Posterior cingulate gyrus (tissue), 11 donors: ENCODE results near the gene PSEN2.
"Not testable (repeated sequence)": the region's sequence is repeated elsewhere in the genome, so short reads cannot be mapped to it uniquely, and the experiment has no call there.

Experiments used
- DNase-seq, 10 donors: peaks; one replicate each; pipeline versions ENCODE4 v3.0.0 to v3.0.0-alpha.2; 2020 to 2021; ENCODE audit warnings: mixed read lengths in 3 of 10
- intact Hi-C: fragments of 100-400 bp; cut with DNase I; formaldehyde crosslinking; loops from one replicate; pipeline ENCODE4 v1.15.1; 2023

PSEN2 gene

DNA sequence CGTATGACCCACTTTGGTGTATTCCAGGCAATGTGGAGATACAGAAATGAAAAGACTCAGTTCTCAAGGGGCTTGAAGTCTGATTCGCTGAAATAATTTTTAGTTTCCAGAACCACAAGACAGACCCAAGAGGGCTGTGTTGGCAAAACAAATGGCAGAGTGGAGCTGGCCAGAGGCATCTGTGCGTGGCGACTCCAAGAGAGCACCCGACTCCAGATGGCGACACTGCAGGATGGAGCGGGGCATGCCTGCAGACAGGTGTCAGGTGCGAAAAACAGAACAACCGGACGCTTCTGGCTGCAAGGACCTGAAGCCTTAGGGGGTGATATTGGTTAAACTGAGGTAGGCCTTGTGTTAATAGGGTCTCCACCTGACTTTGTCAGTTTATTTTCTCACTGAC lies 38.0 kb downstream of the PSEN2 start:
- no peak for DNase-seq
- intact Hi-C loops, result no loop called here

DNA sequence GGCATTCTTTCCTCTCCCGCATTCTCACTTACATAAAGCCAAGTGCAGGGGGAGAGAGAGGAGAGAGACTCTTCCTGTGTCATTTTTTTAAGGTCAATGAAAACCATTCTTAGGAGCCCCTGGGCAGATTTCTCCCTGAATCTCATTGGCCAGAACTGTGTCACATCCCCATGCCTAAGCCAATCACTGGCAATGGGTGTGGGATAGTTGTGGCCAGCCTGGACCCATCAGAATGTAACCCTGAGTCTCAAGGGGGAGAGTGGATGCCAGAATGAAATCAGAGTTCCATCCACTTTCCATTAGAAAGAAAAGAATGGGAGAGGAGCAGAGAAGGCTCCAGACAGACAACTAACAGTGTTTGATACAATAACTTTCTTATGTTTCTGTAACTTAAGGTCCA lies 38.5 kb downstream of the PSEN2 start:
- intact Hi-C loops, result no loop called here

DNA sequence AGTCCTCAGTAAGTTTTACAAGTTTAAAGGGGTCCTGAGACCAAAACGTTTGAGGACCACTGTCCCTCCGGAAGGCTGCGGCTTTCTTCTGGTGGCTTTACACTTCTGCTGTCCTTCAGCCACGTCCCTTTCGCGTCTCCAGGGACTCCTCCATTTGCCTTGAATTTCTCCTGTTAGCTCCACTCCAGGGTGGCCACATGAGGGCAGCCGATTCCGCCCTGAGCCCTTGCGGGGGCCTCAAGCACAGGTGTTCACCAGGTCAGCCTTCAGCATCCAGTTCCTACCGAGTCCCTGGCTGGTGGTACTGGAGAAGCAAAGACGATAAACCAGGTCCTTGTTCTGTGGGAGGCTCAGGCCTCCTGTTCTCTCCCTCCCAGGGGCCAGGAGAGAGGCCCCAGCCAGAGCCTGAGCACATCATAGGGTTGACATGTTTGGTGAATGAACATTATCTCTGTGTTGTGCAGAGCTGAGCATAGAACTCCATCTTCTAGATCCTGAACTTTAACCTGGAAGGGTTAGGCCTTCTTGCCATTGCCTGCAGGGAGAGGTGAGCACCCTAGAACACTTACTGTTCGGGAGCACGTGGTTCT lies 42.3 kb downstream of the PSEN2 start:
- intact Hi-C loops, result loop anchor here (5.0 kb wide), 1 partner anchor 525 kb away; no protein-coding TSS in a partner anchor

More for the DNA sequence above, 38.5 kb downstream of the PSEN2 start:
- no peak for DNase-seq

DNA sequence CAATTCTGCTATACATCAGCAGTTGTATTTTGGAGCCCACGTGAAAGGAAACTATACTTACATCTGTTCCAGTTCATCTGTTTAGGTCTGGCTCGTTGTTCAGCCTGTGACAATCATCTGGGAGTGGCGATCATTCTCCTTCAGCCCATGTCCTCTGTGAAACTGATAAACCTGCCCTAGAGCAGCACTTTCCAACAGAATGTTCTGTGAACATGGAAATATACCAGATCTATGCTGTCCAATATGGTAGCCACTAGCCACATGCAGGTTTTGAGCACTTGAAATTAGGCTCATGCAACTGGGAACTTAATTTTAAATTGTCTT lies 45.2 kb downstream of the PSEN2 start:
- intact Hi-C loops, result no loop called here
- no peak for DNase-seq

More for the DNA sequence above, 42.3 kb downstream of the PSEN2 start:
- peak in 8 of 10 donors; percentile 43 to 93 (median 60) for DNase-seq

DNA sequence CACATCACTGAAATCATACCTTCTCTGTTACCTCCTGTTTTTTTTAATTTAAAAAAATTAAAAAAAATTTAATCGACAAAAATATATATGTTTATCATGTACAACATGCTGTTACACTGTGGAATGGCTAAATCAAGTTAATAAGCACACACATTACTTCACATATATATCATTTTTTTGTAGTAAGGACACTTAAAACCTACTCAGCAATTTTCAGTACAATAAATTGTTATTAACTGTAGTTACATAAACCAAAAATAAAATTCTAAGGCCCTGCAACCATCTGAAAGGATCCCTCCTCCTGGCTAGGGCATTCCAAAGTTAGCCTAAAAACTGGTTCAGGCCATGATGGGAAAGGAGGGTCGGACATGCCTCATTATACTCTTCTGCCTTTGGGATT lies 46.1 kb downstream of the PSEN2 start:
- intact Hi-C loops, result no loop called here
- no peak for DNase-seq

DNA sequence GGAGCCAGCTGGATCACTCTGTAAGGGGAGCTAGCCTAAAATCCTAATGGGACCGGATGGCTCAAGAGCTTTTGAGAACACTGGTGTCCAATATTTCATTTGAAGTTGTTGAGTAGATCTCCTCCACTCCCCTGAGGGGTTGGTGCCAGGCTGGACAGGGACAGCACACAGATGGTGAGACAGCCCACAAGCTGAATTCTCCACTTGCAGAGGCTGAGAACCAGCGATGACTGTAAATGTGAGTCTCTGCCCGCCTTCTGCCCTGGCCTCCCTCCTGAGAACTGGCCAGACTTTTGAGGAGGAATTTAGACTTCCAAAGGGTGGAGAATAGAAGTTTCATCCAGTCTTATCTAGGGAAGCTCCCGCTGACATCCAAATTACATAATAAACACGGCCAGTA lies 49.2 kb downstream of the PSEN2 start:
- intact Hi-C loops, result no loop called here
- no peak for DNase-seq

DNA sequence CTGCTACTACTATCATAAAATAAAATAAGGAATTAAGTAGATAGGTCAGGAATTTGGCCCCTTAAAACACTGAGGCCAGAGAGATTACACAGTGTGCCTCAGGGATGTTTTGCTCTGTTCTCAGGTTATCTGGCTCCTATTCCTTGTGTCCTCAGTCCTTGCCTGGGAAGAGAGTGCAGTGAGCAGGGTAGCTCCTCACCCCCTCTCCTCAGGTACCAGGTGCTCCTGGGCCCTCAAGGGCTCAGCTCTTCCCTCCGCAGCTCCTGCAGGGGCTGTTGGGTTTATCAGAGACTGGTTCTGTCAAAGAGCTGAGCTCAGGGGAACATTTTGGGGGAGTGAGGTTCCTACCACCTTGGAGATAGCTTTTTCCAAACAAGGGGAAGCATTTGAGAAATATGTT lies 49.6 kb downstream of the PSEN2 start:
- no peak for DNase-seq
- intact Hi-C loops, result no loop called here

DNA sequence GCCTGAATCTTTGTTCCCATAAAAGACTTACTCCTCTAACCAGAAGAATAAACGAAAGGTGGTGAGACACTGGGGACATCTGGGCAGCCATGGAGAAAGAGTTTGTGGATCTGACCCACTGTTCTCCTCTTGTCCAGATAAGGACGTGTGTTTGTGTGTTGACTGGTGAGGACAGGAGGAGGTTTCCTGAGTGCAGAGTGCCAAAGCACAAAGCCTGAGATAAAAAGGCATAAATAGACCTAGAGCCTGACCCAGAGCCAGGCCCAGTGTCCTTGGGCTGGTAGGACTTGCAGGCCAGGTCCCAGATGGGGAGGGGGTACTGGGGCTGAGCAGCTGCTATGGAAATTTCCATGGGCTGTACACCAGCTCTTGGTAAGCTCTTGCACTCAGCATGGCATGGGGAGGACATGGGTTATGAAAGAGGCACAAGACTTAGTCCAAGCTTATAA lies 50.1 kb downstream of the PSEN2 start:
- DNase-seq, result no peak
- intact Hi-C loops, result no loop called here

DNA sequence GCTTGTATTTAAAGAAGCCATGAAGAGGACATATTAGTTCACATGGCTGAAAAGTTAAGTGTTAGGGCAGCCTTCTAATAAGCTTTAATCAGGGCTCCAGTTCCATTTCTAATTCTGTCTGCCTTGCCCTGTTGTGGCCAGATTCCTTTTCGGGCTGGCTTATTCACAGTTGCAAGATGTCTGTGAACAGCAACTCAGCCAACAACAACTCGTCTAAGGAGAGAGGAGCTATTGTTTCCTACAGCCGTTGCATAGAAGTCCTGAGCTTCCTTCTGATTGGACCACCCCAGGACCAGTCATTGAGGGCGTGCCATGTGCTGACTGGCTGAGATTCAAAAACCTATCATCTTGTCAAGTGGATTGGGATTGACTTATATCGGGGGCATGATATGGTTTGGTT lies 51.1 kb downstream of the PSEN2 start:
- intact Hi-C loops, result no loop called here
- DNase-seq, result no peak

DNA sequence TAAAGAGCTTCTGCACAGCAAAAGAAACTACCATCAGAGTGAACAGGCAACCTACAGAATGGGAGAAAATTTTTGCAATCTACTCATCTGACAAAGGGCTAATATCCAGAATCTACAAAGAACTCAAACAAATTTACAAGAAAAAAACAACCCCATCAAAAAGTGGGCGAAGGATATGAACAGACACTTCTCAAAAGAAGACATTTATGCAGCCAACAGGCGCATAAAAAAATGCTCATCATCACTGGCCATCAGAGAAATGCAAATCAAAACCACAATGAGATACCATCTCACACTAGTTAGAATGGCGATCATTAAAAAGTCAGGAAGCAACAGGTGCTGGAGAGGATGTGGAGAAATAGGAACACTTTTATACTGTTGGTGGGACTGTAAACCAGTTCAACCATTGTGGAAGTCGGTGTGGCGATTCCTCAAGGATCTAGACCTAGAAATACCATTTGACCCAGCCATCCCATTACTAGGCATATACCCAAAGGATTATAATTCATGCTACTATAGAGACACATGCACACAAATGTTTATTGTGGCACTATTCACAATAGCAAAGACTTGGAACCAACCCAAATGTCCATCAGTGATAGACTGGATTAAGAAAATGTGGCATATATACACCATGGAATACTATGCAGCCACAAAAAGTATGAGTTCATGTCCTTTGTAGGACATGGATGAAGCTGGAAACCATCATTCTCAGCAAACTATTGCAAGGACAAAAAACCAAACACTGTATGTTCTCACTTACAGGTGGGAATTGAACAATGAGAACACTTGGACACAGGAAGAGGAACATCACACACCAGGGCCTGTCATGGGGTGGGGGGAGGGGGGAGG lies 59.1 kb downstream of the PSEN2 start:
- intact Hi-C loops, DNase-seq: not testable (repeated sequence)

DNA sequence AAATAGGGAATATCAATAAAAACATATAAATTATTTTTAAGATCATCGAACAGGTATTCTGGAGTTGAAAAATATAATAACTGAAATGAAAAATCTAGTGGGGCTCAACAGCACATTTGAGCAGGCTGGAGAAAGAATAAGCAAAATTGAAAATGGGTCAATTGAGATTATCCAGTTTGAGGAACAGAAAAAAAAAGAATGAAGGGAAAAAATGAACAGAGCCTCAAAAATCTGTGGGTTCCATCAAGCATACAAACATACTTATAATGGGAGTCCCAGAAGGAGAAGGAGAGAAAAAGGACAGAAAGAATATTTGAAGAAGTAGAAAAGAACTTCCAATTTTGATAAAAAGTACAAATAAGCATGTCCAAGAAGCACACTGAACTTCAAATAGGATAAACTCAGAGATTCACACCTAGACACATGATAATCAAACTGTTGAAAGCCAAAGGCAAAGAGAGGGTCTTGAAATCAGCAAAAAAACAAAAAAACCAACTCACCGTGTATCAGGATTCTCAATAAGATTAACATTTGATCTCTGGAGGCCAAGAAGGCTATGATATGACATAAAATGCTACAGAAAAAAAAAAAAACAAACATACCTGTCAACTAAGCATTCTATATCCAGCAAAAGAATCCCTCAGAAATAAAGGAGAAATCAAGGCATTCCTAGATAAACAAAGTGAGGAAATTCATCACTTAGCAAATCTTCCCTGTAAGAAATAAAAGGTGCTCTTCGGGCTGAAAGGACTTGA lies 64.2 kb downstream of the PSEN2 start:
- no peak for DNase-seq
- intact Hi-C loops, result loop anchor here (5.0 kb wide), 1 partner anchor 383 kb away; the partner anchor contains the start of gene CDC42BPA

DNA sequence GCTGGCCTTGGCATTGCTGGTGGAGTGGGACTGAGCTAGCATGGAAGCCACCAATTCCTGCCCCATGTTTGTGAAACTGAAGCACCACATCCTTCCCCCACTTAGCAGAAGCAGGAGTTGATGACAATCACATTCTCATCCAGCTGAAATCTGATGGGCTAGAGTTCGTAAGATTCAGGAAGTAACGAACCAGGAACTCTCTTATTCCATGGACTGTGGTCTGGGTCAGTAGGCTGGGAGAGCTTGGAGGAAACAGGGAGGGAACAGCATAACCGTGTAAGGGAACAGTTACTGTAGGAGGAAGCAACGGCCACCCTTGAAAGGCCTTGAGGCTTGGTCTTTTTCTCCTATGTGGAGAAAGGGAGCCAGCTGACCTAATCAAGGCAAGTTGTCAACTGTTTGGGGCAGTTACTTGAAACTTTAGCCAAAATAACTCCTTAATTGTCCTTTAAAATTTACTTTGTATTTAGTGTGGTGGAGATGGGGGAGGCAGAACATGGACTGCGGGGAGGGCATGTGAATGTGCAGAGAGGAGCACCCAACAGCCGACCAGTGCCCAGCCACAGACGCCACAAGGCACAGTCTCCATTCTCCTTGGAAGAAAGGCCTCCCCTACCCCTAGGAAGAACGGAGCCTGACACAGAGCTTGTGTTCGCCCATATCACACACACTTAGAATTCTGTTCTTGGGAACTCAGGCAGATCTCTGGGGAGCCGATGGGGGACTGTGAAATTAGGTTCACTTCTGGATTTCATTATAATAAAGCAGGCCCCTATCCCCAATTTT lies 67.7 kb downstream of the PSEN2 start:
- intact Hi-C loops, result loop anchor here (5.0 kb wide), 1 partner anchor 379 kb away; the partner anchor contains the start of gene CDC42BPA
- no peak for DNase-seq

DNA sequence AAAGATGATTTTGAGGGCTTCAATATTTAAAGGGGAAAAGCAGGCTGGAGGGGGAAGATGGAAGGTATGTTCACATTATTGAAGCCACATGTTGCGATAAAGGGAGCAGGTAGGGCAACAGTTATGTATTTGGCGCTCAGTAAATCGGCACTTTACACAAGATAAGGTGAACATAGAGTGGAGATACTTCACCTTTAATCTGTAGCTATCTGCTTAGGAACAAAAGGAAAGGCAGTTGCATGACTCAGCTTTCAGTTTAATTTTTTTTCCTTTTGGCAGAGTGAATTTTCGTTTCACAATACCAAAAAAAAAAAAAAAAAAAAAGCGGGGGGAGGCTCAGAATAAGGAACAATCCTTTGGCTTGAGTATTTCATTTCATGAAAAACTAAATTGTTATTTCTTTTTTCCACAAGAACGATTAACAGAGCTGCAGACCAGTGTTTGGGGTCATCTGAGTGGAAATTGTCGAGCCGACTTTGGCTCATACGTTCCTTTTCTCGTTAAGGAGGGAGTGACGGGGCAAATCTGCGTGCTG lies 68.6 kb downstream of the PSEN2 start:
- intact Hi-C loops, result loop anchor here (5.0 kb wide), 1 partner anchor 378 kb away; the partner anchor contains the start of gene CDC42BPA
- no peak for DNase-seq

DNA sequence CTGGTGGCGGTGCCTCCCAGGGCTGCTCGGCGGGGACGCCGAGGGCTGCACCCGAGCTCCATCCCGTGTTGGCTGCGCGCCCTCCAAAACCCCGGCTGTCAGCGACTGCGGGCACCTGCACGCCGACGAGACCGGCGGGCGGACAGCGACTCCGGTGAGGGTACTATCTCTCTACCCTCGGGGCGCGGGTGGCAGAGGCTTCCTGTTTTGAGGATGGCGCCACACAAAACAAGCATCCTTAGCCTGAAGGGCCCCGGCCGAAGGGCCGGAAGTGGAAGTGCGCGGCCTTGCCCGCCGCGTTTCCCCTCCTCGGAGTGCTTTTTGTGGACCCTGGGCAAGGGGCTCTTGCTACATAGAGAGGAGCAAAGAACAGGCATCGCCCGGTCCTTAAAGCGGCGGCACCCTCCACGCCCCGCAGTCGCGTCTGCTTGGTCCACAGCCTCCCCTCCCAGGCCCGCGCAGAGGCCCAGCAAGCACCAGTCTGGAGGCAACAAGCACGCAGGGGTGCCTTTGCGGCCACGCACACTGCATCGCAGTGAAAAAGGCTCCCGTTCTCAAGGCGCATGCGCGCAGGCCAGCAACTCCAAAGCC lies 69.1 kb downstream of the PSEN2 start:
- DNase-seq, result peak; percentile 46 to 95 (median 62)
- intact Hi-C loops, result loop anchor here (5.0 kb wide), 2 partner anchors 48 to 378 kb away; partner anchors contain the start of gene CDC42BPA

DNA sequence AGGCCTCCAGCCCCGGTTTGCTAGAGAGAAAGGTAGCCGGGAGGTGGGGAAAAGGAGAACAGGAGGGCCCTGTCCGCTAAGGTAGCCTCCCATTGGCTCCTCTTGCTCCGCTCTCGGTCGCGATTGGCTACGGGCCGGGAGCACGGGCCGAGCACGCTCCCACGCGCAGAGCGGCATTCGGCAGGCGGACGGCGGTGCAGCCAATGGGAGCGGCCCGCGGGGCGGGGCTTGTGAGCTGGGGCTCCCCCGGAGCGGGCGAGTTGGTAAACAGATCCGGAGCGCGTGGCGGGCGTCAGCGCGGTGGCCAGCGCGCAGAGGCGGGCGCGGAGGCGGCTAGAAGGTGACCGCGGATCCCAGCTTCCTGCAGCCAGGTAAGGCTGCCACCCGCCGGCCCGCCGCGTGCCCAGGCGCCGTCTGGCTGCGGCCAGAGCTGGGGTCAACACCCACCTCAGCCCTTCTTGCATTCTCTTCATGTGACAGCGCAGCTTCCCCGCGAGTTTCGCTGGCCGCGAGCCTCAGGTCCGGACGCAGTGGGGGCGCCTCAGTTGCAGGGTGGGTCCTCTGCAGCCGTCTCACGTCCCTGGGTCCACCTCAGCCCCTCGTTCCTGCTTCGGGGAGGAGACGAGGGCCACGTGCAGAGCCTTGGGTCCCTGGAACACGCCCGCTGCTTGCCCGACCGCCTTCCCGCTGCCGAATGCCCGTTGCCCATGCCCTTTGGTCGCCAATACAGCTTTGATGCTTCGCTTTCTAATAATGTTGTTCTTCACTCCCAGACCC lies 69.8 kb downstream of the PSEN2 start, which contains the start of gene COQ8A:
Gene COQ8A, plus strand, starts transcription at position 266 of the 777 bp plus-strand sequence. CDS start 21,092 bp downstream, outside the sequence.
- DNase-seq, result peak; percentile 99 to 100 (median 100)
- intact Hi-C loops, result loop anchor here (5.0 kb wide), 1 partner anchor 47 kb away; no protein-coding TSS in a partner anchor

DNA sequence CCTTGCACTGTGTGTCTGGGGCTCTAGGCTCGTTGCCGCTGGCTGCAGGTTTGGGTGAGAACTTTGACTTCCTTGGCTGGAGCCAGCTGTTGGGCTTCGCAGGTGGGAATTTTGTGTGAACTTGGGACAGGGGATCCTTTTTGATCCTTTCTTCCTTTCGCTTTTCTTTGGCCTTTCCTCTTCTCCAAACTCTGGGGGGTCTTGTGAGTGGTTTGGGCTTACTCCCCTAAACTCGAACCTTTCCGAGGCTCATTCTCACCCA lies 70.3 kb downstream of the PSEN2 start:
- intact Hi-C loops, result loop anchor here (5.0 kb wide), 1 partner anchor 47 kb away; no protein-coding TSS in a partner anchor

DNA sequence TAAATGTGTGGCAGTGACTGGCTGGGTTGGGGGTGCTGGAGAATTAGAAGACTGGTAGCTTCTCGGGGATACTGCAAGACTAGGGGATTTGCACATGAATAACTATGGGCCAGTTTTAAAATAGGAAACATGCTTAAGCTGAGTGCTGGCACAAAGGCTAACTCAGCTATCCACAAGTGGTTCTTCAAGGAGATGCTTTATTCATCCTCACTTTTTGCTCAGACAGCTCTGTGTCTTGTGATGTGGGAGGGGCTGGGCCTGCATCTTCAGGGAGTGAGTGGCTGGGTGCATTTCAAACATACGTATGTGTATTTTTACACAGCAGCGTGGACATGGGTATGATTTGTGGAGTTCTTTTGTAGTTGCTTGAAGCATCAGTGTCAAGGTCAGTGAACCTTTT lies 72.0 kb downstream of the PSEN2 start:
- DNase-seq, result no peak
- intact Hi-C loops, result loop anchor here (5.0 kb wide), 1 partner anchor 45 kb away; no protein-coding TSS in a partner anchor

More for the DNA sequence above, 70.3 kb downstream of the PSEN2 start:
- no peak for DNase-seq

DNA sequence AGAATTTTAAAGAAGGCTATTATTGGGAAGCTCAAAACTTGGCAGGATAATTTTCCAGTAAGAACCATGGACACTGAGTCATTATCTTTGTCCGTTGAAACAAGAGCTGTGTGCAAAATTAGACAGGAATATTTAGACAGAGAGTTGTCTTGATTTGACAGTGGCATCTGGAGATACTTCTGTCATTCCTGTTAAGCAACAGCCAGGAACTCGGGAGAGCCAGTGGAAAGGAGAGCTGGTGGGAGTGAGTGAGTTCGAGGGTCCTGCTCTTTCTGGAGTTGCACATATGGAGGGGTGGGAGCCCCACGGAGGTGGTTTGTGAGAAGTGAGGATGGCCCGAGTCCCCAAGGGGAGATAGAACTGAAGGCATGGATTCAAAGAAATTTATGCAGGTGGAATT lies 72.7 kb downstream of the PSEN2 start:
- intact Hi-C loops, result loop anchor here (5.0 kb wide), 1 partner anchor 44 kb away; no protein-coding TSS in a partner anchor
- no peak for DNase-seq
